HG03039 (cell line): ENCODE data around the gene PLPPR1.

Experiments used
- ATAC-seq: cut with Tn5 transposase; IDR thresholded peaks from one replicate; pipeline ENCODE4 v1.9.1; 2021; ENCODE audit warnings: mild to moderate bottlenecking, moderate library complexity; ENCODE audit not compliant: unreplicated experiment

The PLPPR1 gene

DNA sequence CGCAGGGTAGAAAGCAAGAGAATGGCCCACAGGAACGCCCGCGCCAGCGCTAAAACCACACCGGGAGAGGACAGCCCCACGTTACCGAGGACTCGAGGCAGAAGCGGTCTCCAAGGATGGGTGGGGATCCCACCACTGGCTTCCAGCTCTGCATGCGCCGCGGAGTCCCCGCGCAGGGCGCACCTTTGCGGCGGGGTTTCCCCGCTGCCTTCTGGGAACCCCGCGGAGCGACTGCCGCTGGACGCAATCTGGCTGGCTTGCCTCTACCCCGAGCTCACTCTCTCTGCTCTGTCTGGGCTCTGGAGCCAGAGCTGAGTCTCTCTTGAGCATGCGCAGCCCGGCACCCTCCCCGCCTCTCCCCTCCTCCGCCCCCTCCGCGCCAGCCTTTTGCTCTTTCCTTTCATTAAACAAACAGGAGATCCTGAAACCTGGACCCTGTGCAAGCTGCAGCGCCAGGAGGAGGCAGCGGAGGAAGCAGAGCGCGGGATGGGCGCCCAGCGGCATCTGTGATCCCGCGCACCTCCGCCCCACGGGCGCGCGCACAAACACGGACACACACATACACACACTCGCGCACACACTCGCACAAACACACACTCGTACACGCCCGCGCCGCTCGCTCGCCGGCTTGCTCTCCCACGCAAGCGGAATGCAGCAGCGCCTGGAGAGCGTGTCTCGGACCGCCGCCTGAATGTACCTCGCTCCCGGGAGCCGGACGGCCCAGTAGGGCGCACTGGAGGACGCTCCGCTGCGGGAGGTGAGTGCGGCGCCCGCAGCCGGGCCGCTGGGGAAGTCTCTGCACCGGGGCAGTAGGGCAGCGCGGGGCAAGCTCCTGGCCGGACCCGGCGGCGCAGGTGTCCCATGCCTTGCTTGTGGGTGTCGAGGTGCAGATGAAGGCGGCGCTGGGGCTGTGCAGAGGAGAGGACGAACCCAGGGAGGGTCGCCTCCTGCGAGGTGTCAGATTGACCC, at the start of gene PLPPR1:
Gene PLPPR1 (plus strand): TSS at position 382 of the 969 bp plus-strand sequence.
- ATAC-seq = no peak

- ATAC-seq = no peak
These were observed 38.8 kb upstream of the PLPPR1 start for GRCh38 chr9:100989731-100990130.

GRCh38 chr9:100990605-100991381, 37.7 kb upstream of the PLPPR1 start:
- no peak for ATAC-seq

- ATAC-seq = no peak
These were observed 35.9 kb upstream of the PLPPR1 start for GRCh38 chr9:100992632-100993031.

DNA sequence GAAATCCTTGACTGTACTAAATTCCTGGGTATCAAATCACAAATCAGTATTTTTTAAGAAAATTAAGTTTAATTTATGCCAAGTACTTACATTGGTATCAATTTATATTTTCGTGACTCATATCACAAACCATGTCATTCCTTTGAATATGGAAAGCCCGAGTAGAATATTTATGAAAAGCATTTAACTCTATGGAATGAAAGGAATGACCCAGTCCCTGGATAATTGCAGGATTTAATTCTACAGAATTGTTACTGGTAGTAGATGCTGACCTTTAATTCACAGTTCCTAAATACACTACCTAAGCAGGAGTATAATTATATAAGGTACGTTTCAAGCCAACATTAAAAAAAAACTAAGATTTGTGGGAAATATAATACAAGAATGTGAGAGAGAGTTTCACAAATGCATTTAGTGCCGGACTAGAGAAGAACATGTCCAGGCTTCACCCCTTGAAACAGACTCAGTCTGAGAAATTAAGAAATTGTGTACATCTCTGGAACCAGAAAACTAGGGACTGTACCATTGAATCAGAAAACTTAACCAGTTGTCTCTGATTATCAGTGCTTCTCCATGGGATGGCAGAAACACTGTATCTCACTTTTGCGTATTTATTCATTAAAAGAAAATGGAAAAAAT, 28.5 kb upstream of the PLPPR1 start:
- ATAC-seq = no peak

GRCh38 chr9:101005246-101005645, 23.3 kb upstream of the PLPPR1 start:
- ATAC-seq = no peak

- ATAC-seq = no peak
These were observed 14.0 kb upstream of the PLPPR1 start for GRCh38 chr9:101014566-101014965.

DNA sequence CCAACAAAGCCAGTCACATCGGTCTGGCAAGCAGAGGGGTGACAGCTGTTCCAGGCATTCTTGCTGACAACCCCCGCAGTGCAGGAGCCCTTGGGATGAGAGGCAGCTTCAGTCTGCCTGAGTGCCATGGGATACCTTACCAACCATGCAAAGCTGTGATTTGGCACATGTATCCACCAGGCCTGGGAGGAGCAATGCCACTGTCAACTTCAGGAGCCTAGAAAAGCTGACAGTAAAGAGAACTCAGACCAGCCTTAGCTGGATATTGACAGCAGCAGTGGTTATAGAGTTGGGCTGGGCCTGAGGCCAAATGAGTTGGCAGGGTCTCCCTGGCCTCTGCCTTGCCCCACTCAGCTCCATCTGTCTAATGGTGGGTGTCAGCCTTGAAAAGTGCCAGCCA, 10.1 kb upstream of the PLPPR1 start:
- no peak for ATAC-seq

DNA sequence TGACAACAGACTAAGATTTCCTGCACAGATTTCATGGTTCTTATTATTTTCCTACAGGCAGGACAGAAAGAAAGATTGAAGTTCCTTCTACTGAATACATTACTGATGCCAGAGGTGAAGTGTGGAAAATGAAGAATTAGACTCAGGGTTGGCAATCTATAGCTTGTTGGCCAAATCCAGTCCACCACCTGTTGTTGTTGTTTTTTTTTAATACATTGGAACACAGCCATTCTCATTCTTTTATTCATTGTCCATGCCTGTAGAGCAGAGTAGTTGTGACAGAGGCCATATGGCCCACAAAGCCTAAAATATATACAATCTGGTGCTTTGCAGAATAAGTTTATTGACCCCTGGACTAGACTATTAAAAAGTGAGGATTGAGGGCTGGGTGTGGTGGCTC, 5.8 kb upstream of the PLPPR1 start:
- ATAC-seq = no peak

DNA sequence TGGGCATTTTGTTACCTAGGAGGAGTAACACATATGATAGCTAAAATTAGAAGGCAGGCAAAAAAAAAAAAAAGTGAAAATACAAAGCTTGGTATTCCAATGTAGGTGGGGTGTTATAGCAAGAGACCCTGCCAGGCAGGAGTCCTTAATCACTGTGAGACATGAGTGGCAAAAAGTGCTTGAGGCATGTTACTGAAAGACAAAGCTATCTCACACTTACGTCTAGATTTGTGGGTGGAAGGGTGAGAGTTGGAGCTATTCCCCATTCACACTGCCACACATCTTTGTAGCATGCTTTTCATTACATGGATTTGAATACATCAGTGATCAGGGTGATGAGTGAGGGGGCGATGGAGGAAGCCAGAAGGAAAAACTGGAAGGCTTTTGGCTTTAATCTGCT, 2.6 kb upstream of the PLPPR1 start:
- no peak for ATAC-seq

DNA sequence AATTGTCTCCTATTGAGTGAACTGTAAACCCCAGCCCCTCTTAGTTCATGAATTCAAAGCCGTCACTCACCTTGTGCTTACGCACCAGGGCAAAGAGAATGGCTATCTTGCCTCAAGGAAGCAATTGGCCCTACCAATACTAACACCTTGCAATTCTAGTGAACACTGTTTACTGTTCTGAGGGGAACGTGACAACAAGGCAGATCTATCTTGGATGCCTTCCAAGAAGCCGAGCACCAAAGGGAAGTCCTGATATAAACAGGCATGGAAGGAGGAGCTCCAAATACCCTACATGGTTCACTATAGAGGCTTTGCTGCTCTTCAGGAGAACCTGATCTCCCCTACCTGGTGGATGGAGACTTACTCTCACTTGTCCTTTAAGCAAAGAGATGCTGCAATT, 1.7 kb upstream of the PLPPR1 start:
- ATAC-seq = no peak

- ATAC-seq = no peak
These were observed 1.3 kb upstream of the PLPPR1 start for GRCh38 chr9:101027236-101027635.

DNA sequence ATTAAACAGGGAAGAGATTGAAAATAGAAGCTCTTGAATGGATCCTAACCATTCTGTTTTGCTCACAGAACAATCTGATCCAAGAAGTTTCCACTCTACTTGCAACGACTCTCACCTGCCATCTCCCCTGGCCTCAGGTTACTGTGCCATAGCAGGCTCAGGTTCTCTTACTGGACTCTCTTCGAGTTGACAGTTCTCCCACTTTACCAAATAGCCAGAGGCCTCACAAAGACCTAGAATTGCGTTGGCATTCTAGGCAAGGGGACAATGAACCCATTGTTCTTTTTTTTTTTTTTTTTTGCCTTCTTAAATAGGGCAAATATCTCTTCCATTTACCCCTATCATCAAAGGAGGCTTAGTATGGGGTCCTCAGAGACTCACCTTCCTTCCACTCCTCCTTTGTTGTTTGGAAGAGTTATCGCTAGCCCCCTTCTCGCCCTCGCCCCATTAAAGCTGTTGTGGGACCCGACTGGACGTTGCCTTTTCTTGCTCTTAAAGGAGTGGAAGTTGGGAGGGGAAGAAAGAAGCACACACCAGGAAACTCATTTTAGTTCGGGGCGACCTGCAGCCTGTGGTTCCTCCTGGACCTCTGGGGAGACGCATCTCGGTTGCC, 688 bp upstream of the PLPPR1 start:
- ATAC-seq = no peak

GRCh38 chr9:101029315-101030085, 973 bp downstream of the PLPPR1 start:
- ATAC-seq = no peak

- no peak for ATAC-seq
These were observed 1.5 kb downstream of the PLPPR1 start for GRCh38 chr9:101030086-101030391.

GRCh38 chr9:101032426-101032825, 3.9 kb downstream of the PLPPR1 start:
- no peak for ATAC-seq

GRCh38 chr9:101034222-101034621, 5.7 kb downstream of the PLPPR1 start:
- ATAC-seq = no peak

DNA sequence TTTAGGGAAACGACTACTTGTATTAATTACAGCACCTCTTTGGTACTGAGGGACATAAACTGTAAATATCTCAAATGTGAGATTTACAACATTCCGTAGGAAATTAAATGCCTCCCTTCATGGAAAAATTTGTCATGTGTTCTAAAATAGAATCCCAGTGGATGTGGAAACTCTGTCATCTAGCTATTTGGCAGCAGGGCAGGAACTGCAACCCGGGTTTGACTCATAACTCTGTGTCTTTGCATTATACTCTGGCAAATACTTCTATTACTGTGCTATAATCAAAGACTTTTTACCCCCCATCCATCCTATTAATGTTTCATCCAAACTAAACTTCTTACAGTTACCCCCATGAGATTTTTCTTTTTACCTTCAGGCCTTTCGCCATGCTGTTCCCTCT, 6.6 kb downstream of the PLPPR1 start:
- no peak for ATAC-seq

DNA sequence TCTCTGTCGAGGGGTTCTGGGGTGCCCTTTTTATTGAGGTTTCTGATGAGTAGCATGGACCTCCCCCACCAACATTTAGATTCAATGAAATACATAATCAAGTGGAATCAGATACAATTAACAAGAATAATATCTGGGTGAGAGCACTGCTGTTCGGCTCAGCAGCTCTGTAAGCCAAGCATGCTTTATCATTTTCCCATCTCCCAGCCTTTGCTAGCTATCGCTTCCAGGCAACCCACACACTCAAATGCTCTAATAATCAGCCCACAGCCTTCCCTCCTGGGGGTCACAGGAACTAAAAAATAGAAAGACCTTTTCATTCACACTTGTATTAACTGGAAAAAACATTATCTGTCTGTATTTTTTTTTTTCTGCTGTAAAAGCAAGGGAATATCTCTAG, 8.9 kb downstream of the PLPPR1 start:
- no peak for ATAC-seq

- ATAC-seq = no peak
These were observed 10.0 kb downstream of the PLPPR1 start for GRCh38 chr9:101038488-101038887.
